ENCODE data around the gene NOVA2. TPM values are rescaled to one million over a fixed set of nuclear protein-coding genes. Genes with fewer than 3 reads are reported as not detected.

The NOVA2 gene
- total RNA-seq, 1 donor from 2014 or later: 10.7 TPM

GRCh38 chr19:46016426-46017094 is 42.9 kb upstream of the NOVA2 start:
- Mint-ChIP-seq H3K4me1 (ENCODE audit: low read depth, unreplicated experiment) (peaks cover 4% of the 10 kb centered on the region), H3K27me3 (ENCODE audit: low read depth, unreplicated experiment) (peaks cover 23% of the 10 kb centered on the region), H3K9me3 (ENCODE audit: unreplicated experiment) (no peaks in the 10 kb centered on the region), H3K4me3 (ENCODE audit: unreplicated experiment) (peak overlapping the region; percentile 70), H3K36me3 (ENCODE audit: low read depth, unreplicated experiment) (peaks cover 8% of the 10 kb centered on the region), H3K27ac (ENCODE audit: unreplicated experiment) (no peak overlapping the region)
- no peak overlapping the region for H3K27ac ChIP-seq (ENCODE audit: low read depth, low read length)
- no peaks in the 10 kb centered on the region for H3K36me3 ChIP-seq (ENCODE audit: insufficient read depth, low read length)
- H3K4me3 ChIP-seq (ENCODE audit: insufficient read depth, low read depth, low read length): peak overlapping the region; percentile 58
- peak overlapping the region; percentile 73 for H2AFZ ChIP-seq (ENCODE audit: low read depth, low read length)
- H3K9ac ChIP-seq (ENCODE audit: low read length): peak overlapping the region; percentile 60
- no peaks in the 10 kb centered on the region for H3K79me2 ChIP-seq (ENCODE audit: insufficient read depth, low read length)
- peak; percentile 58 for TF ChIP-seq EZH2 (IDR thresholded peaks at IDR 0.05; ENCODE audit: insufficient read depth, low read length)
- TF ChIP-seq, protein P1, sequence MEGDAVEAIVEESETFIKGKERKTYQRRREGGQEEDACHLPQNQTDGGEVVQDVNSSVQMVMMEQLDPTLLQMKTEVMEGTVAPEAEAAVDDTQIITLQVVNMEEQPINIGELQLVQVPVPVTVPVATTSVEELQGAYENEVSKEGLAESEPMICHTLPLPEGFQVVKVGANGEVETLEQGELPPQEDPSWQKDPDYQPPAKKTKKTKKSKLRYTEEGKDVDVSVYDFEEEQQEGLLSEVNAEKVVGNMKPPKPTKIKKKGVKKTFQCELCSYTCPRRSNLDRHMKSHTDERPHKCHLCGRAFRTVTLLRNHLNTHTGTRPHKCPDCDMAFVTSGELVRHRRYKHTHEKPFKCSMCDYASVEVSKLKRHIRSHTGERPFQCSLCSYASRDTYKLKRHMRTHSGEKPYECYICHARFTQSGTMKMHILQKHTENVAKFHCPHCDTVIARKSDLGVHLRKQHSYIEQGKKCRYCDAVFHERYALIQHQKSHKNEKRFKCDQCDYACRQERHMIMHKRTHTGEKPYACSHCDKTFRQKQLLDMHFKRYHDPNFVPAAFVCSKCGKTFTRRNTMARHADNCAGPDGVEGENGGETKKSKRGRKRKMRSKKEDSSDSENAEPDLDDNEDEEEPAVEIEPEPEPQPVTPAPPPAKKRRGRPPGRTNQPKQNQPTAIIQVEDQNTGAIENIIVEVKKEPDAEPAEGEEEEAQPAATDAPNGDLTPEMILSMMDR (IDR thresholded peaks at IDR 0.05; ENCODE audit: insufficient read depth, low read depth, low read length): peak; percentile 62
- H3K4me2 ChIP-seq (ENCODE audit: low read length): peak overlapping the region; percentile 96
- FAIRE-seq (no peak), DNase-seq (ENCODE audit: low read depth) (peak; percentile 38)
- peaks cover 50% of the 10 kb centered on the region for H4K20me1 ChIP-seq (ENCODE audit: insufficient read depth, low read length)
- H3K27me3 ChIP-seq (ENCODE audit: insufficient read depth, low read length): peaks cover 11% of the 10 kb centered on the region
- peaks cover 17% of the 10 kb centered on the region for H3K4me1 ChIP-seq (ENCODE audit: insufficient read depth, low read length)
- no peaks in the 10 kb centered on the region for H3K9me3 ChIP-seq (ENCODE audit: insufficient read depth, low read depth, low read length)

DNA sequence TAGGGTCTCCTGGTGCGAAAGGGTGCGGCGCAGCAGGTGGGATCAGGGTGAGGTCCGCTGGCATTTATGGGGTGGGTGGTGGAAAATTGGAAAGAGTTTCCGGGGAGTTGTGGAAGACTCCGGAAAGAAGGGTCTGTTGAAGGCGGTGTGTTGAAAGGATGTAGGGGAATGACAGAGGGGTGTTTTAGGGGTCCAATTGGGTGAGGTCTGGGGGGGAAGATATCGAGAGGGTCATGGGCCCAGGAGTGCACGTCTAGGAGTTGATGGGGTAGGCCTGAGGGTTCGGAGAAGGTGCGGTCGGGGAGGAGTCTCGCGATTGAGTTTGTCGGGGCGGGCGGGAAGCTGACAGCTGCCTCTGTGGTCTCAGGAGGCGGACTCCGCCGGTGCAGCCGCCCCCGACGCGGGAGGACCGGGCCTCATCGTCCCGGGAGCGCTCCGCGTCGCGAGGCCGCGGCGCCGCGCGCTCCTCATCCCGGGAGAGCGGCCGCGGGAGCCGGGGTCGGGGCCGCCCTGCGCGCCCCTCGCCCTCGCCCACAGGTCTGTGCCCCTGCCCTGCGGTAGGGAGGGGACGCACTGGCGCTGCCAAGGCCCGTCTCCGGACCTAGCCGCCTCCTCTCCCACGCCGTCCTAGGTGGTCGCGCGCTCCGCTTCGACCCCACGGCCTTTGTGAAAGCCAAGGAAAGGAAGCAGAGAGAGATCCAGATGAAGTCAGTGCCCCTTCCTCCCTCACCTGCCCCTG is 42.2 kb upstream of the NOVA2 start:
- no peak for FAIRE-seq
- Histone ChIP-seq H3K9ac (ENCODE audit: low read length) (peak overlapping the region; percentile 60), H4K20me1 (ENCODE audit: insufficient read depth, low read length) (peaks cover 46% of the 10 kb centered on the region), H3K79me2 (ENCODE audit: insufficient read depth, low read length) (no peaks in the 10 kb centered on the region), H3K27ac (ENCODE audit: low read depth, low read length) (no peak overlapping the region), H3K4me3 (ENCODE audit: insufficient read depth, low read depth, low read length) (peak overlapping the region; percentile 58), H3K27me3 (ENCODE audit: insufficient read depth, low read length) (peaks cover 11% of the 10 kb centered on the region), H3K4me2 (ENCODE audit: low read length) (peak overlapping the region; percentile 96), H3K4me1 (ENCODE audit: insufficient read depth, low read length) (peaks cover 17% of the 10 kb centered on the region), H3K9me3 (ENCODE audit: insufficient read depth, low read depth, low read length) (no peaks in the 10 kb centered on the region), H2AFZ (ENCODE audit: low read depth, low read length) (peak overlapping the region; percentile 73), H3K36me3 (ENCODE audit: insufficient read depth, low read length) (no peaks in the 10 kb centered on the region)
- Mint-ChIP-seq H3K4me3 (ENCODE audit: unreplicated experiment) (peak overlapping the region; percentile 70), H3K36me3 (ENCODE audit: low read depth, unreplicated experiment) (peaks cover 4% of the 10 kb centered on the region), H3K27ac (ENCODE audit: unreplicated experiment) (no peak overlapping the region), H3K4me1 (ENCODE audit: low read depth, unreplicated experiment) (peaks cover 4% of the 10 kb centered on the region), H3K27me3 (ENCODE audit: low read depth, unreplicated experiment) (peaks cover 21% of the 10 kb centered on the region), H3K9me3 (ENCODE audit: unreplicated experiment) (no peaks in the 10 kb centered on the region)
- peak; percentile 100 for TF ChIP-seq EZH2 (IDR thresholded peaks at IDR 0.05; ENCODE audit: insufficient read depth, low read length)
- TF ChIP-seq, protein P1 (IDR thresholded peaks at IDR 0.05; ENCODE audit: insufficient read depth, low read depth, low read length): no peak
- DNase-seq (ENCODE audit: low read depth): no peak

Measured in astrocyte (in vitro differentiated cells and primary cell).